Measurements from ENCODE around the gene ARAP1.

ARAP1 gene

DNA sequence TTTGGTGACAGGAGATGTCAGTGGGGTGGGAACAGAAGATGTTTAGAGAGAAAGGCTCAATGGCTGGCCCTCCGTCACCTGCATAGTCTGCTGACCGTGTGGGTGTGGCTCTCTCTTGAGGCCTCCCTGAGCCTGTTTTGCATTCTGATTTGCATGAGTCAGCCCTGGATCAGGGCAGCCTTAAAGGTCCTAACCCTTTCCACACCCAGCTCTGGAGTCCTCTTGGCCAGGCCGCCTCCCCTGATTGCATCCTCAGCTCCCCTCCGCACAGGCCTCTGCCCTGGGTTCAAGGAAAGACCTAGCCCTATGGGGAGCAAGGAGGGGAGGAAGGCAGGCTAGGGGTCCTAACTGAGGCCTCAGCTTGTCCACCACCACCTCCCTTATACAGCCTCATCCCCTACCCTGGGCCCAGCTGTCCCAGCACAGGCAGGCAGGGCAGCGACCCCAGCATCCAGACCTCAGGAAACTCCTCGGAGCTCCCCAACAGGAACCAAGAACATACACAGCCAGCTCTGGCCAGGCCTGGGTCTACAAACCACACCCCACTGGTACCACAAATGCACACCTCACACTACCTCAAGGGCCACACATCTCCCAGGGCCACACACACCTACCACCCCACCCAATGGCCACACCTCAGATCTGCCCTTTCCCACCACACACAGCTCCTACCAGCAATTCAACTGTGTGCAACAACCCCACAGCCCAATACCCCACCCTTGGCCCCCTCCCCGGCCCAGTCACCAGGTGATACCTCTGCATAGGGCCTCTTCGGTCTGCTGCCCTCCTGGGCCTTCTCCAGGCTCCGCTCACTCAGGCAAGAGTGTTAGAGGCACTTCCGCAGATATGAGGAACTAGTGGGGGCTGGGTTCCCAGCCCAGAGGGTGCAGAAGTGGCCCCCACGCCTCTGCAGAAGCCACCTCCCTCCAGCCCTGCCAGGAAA lies 13.7 kb downstream of the ARAP1 start:
- no peak for DNase-seq
- Histone ChIP-seq H4K20me1 (ENCODE audit: insufficient read depth, low read length) (no peaks in the 10 kb centered on the region), H3K27me3 (replicated peaks; ENCODE audit: insufficient read depth, low read length) (no peaks in the 10 kb centered on the region), H3K4me2 (ENCODE audit: low read depth, low read length) (no peak overlapping the region), H3K4me1 (ENCODE audit: low read length) (no peaks in the 10 kb centered on the region), H2AFZ (ENCODE audit: low read length) (no peak overlapping the region), H3K79me2 (ENCODE audit: low read length) (no peaks in the 10 kb centered on the region), H3K4me3 (ENCODE audit: low read length) (no peak overlapping the region), H3K9me3 (replicated peaks; ENCODE audit: insufficient read depth, low read length) (no peaks in the 10 kb centered on the region), H3F3A (ENCODE audit: insufficient read depth, low read length) (no peaks in the 10 kb centered on the region), H3K27ac (ENCODE audit: low read length) (no peak overlapping the region), H3K9ac (ENCODE audit: low read length) (no peak overlapping the region), H3K36me3 (replicated peaks; ENCODE audit: insufficient read depth, low read length) (no peaks in the 10 kb centered on the region), H3K9me2 (replicated peaks; ENCODE audit: insufficient read depth, low read length) (no peaks in the 10 kb centered on the region)
- TF ChIP-seq CTCF (IDR thresholded peaks at IDR 0.05; ENCODE audit: low read length) (no peak), EZH2phosphoT487 (IDR thresholded peaks at IDR 0.05; ENCODE audit: low read length) (no peak), EZH2 (optimal IDR thresholded peaks at IDR 0.05; ENCODE audit: low read depth, low read length) (no peak)

DNA sequence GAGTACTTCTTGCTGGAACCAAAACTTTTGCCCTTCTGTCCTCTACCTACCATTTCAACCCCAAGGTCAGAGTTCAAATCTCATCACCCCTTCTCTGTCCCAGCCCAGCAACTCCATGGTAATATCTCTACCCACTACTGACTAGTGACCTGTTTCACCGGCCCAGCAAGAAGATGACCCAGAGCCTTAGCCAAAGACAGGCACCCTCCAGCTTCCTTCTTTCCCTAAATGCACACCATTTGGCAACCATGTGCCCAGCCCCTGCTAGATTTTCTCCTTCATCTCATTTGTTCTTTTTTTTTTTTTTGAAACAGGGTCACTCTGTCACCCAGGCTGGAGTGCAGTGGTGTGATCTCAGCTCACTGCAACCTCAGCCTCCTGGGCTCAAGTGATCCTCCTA lies 14.9 kb downstream of the ARAP1 start:
- DNase-seq, result no peak
- TF ChIP-seq CTCF (IDR thresholded peaks at IDR 0.05; ENCODE audit: low read length) (no peak), EZH2 (optimal IDR thresholded peaks at IDR 0.05; ENCODE audit: low read depth, low read length) (no peak), EZH2phosphoT487 (IDR thresholded peaks at IDR 0.05; ENCODE audit: low read length) (no peak)
- H3K79me2 ChIP-seq (ENCODE audit: low read length), result no peaks in the 10 kb centered on the region
- H3K4me3 ChIP-seq (ENCODE audit: low read length), result no peak overlapping the region
- no peaks in the 10 kb centered on the region for H4K20me1 ChIP-seq (ENCODE audit: insufficient read depth, low read length)
- H3K9me3 ChIP-seq (replicated peaks; ENCODE audit: insufficient read depth, low read length), result no peaks in the 10 kb centered on the region
- H3K4me1 ChIP-seq (ENCODE audit: low read length), result no peaks in the 10 kb centered on the region
- no peaks in the 10 kb centered on the region for H3K27me3 ChIP-seq (replicated peaks; ENCODE audit: insufficient read depth, low read length)
- H3K4me2 ChIP-seq (ENCODE audit: low read depth, low read length), result no peak overlapping the region
- H3K9me2 ChIP-seq (replicated peaks; ENCODE audit: insufficient read depth, low read length), result no peaks in the 10 kb centered on the region
- no peak overlapping the region for H3K9ac ChIP-seq (ENCODE audit: low read length)
- H3K36me3 ChIP-seq (replicated peaks; ENCODE audit: insufficient read depth, low read length), result no peaks in the 10 kb centered on the region
- H3K27ac ChIP-seq (ENCODE audit: low read length), result no peak overlapping the region
- H2AFZ ChIP-seq (ENCODE audit: low read length), result no peak overlapping the region
- H3F3A ChIP-seq (ENCODE audit: insufficient read depth, low read length), result no peaks in the 10 kb centered on the region

GRCh38 chr11:72736452-72737069 lies 15.6 kb downstream of the ARAP1 start:
- H3K9me3 ChIP-seq (replicated peaks; ENCODE audit: insufficient read depth, low read length), result no peaks in the 10 kb centered on the region
- H3K79me2 ChIP-seq (ENCODE audit: low read length), result no peaks in the 10 kb centered on the region
- TF ChIP-seq CTCF (IDR thresholded peaks at IDR 0.05; ENCODE audit: low read length) (no peak), EZH2phosphoT487 (IDR thresholded peaks at IDR 0.05; ENCODE audit: low read length) (no peak), EZH2 (optimal IDR thresholded peaks at IDR 0.05; ENCODE audit: low read depth, low read length) (no peak)
- no peaks in the 10 kb centered on the region for H3F3A ChIP-seq (ENCODE audit: insufficient read depth, low read length)
- H3K9me2 ChIP-seq (replicated peaks; ENCODE audit: insufficient read depth, low read length), result no peaks in the 10 kb centered on the region
- no peak overlapping the region for H3K4me3 ChIP-seq (ENCODE audit: low read length)
- no peaks in the 10 kb centered on the region for H3K27me3 ChIP-seq (replicated peaks; ENCODE audit: insufficient read depth, low read length)
- H3K4me1 ChIP-seq (ENCODE audit: low read length), result no peaks in the 10 kb centered on the region
- H3K9ac ChIP-seq (ENCODE audit: low read length), result no peak overlapping the region
- H3K27ac ChIP-seq (ENCODE audit: low read length), result no peak overlapping the region
- no peaks in the 10 kb centered on the region for H4K20me1 ChIP-seq (ENCODE audit: insufficient read depth, low read length)
- no peak overlapping the region for H3K4me2 ChIP-seq (ENCODE audit: low read depth, low read length)
- no peaks in the 10 kb centered on the region for H3K36me3 ChIP-seq (replicated peaks; ENCODE audit: insufficient read depth, low read length)
- no peak overlapping the region for H2AFZ ChIP-seq (ENCODE audit: low read length)
- no peak for DNase-seq
